WTC11 (cell line): Measurements from ENCODE around the gene TC2N.

Experiments
- ATF2 ChIP-seq: sonication (generic); formaldehyde crosslinking; IDR thresholded peaks from 2 replicates; pipeline ENCODE4 v1.8.1; 2022; ENCODE audit warnings: low read depth, missing genetic modification reagents, borderline replicate concordance
- CBFB ChIP-seq: sonication (generic); formaldehyde crosslinking; IDR thresholded peaks from 2 replicates; pipeline ENCODE4 v1.8.1; 2022; ENCODE audit warnings: mild to moderate bottlenecking, low read depth, missing genetic modification reagents
- CTCF ChIP-seq: fragments of 200-600 bp; IDR thresholded peaks from 2 replicates; pipeline ENCODE4 v1.8.0; 2022; ENCODE audit warnings: antibody characterized with exemption
- FOXP1 ChIP-seq: sonication (generic); formaldehyde crosslinking; IDR thresholded peaks from 2 replicates; pipeline ENCODE4 v1.8.0; 2022; ENCODE audit warnings: missing genetic modification reagents, mild to moderate bottlenecking, moderate library complexity, borderline replicate concordance
- MAX ChIP-seq: sonication (generic); formaldehyde crosslinking; IDR thresholded peaks from 2 replicates; pipeline ENCODE4 v1.8.0; 2022; ENCODE audit warnings: mild to moderate bottlenecking, missing genetic modification reagents
- NR3C1 ChIP-seq: sonication (generic); formaldehyde crosslinking; conservative IDR thresholded peaks from 2 replicates; pipeline ENCODE4 v1.8.1; 2023; ENCODE audit warnings: low read depth, mild to moderate bottlenecking, missing genetic modification reagents
- ZNF121 ChIP-seq: sonication (generic); formaldehyde crosslinking; IDR thresholded peaks from 2 replicates; pipeline ENCODE4 v1.8.0; 2023; ENCODE audit warnings: missing genetic modification reagents
- ZNF263 ChIP-seq: sonication (generic); formaldehyde crosslinking; IDR thresholded peaks from 2 replicates; pipeline ENCODE4 v1.8.1; 2022; ENCODE audit warnings: low read depth, mild to moderate bottlenecking, moderate library complexity, missing genetic modification reagents
- TF ChIP-seq, protein P1 (sequence below): sonication (generic); formaldehyde crosslinking; IDR thresholded peaks from 2 replicates; pipeline ENCODE4 v1.8.0; 2022; ENCODE audit warnings: missing genetic modification reagents

DNA sequence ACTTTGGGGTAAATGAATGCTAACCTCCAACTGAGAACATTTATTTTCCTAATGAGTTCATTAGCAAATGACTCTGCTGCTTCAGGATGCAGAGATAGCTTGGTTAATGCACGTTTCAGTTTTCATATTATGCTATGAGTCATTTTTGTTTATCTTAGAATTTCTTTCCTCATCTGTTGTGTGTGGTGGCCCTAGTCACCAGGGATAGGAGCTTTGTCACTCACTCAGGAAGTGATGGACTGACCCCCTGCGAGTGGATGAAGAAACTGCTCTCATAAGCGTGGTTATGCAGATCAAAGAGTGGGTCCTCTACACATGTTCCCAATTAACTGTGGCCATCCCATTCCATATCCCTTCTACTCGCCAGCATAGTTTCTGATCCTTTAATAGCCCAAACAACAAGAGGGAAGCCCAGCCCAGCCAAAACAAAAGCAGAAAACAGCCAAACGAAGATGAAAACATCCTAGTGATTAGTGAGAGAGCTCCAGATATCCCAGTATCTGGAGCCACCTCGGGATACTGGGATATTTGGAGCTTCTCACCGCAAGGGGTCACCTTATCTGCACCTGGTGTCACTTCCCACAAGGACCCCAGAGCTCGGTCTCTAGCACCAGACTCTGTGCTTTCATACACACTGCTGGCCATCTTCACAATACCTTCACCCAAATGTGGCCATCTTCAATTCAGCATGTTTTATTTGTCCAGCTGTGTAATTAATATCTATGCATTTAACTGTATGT lies 8.6 kb downstream of the TC2N start:
- TF ChIP-seq ZNF121 (CRISPR knock-in tag): no peak
- TF ChIP-seq, protein P1, sequence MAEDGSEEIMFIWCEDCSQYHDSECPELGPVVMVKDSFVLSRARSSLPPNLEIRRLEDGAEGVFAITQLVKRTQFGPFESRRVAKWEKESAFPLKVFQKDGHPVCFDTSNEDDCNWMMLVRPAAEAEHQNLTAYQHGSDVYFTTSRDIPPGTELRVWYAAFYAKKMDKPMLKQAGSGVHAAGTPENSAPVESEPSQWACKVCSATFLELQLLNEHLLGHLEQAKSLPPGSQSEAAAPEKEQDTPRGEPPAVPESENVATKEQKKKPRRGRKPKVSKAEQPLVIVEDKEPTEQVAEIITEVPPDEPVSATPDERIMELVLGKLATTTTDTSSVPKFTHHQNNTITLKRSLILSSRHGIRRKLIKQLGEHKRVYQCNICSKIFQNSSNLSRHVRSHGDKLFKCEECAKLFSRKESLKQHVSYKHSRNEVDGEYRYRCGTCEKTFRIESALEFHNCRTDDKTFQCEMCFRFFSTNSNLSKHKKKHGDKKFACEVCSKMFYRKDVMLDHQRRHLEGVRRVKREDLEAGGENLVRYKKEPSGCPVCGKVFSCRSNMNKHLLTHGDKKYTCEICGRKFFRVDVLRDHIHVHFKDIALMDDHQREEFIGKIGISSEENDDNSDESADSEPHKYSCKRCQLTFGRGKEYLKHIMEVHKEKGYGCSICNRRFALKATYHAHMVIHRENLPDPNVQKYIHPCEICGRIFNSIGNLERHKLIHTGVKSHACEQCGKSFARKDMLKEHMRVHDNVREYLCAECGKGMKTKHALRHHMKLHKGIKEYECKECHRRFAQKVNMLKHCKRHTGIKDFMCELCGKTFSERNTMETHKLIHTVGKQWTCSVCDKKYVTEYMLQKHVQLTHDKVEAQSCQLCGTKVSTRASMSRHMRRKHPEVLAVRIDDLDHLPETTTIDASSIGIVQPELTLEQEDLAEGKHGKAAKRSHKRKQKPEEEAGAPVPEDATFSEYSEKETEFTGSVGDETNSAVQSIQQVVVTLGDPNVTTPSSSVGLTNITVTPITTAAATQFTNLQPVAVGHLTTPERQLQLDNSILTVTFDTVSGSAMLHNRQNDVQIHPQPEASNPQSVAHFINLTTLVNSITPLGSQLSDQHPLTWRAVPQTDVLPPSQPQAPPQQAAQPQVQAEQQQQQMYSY (CRISPR knock-in tag): no peak
- TF ChIP-seq CTCF: no peak
- no peak for TF ChIP-seq FOXP1 (CRISPR knock-in tag)
- TF ChIP-seq MAX: no peak
- no peak for TF ChIP-seq CBFB (CRISPR knock-in tag)
- TF ChIP-seq ZNF263: no peak
- no peak for TF ChIP-seq ATF2 (CRISPR knock-in tag)
- TF ChIP-seq NR3C1 (CRISPR knock-in tag): no peak
